ENCODE results near the gene OPCML. TPM values are rescaled to one million over a fixed set of nuclear protein-coding genes. Genes with fewer than 3 reads are reported as not detected.

OPCML gene
- total and polyA plus RNA-seq, 7 donors: 0.01 to 0.80 (median 0.07) TPM; not detected in 4

- peaks cover 7 to 15% (median 8%) of the 10 kb centered on the region in 3 donors for H3K27me3 ChIP-seq (ENCODE audit: insufficient read depth in 3 of 3, low read length in 2 of 3)
- no peaks in the 10 kb centered on the region for H3K36me3 ChIP-seq (ENCODE audit: insufficient read depth in 1 of 2, low read depth in 1 of 2)
- H3K9me3 ChIP-seq: no peaks in the 10 kb centered on the region
- H3K4me3 ChIP-seq: no peak overlapping the region
- ATAC-seq: no peak
- no peak for TF ChIP-seq CTCF (IDR thresholded peaks at IDR 0.05)
- 96 to 100% (median 98%) methylated on average over 1 of the region's 1 CpG for WGBS, 3 donors
- no peak overlapping the region for H3K27ac ChIP-seq
- no peaks in the 10 kb centered on the region for H3K4me1 ChIP-seq
- no peak for DNase-seq
- intact Hi-C loops (cut with DNase I): no loop called here
Measured at GRCh38 chr11:132948252-132948651, 584.0 kb downstream of the OPCML start.

- 20 to 29% (median 21%) methylated on average over 9 of the region's 9 CpGs for WGBS, 3 donors
- H3K4me3 ChIP-seq: no peak overlapping the region
- TF ChIP-seq CTCF (IDR thresholded peaks at IDR 0.05): no peak
- H3K9me3 ChIP-seq: no peaks in the 10 kb centered on the region
- DNase-seq (no peak), ATAC-seq (no peak)
- H3K36me3 ChIP-seq (ENCODE audit: insufficient read depth in 1 of 2, low read depth in 1 of 2): no peaks in the 10 kb centered on the region
- peaks cover 7 to 33% (median 11%) of the 10 kb centered on the region in 3 donors for H3K27me3 ChIP-seq (ENCODE audit: insufficient read depth in 3 of 3, low read length in 2 of 3)
- intact Hi-C loops (cut with DNase I): loop anchor here in 1 of 2 donors (5.0 kb wide), 1 partner anchor 1197 kb away; no protein-coding TSS in a partner anchor
- H3K27ac ChIP-seq: no peak overlapping the region
- no peaks in the 10 kb centered on the region for H3K4me1 ChIP-seq
Measured at GRCh38 chr11:132944569-132944944, 587.7 kb downstream of the OPCML start.

- no peak for ATAC-seq
- Histone ChIP-seq H3K36me3 (ENCODE audit: insufficient read depth in 1 of 2, low read depth in 1 of 2) (no peaks in the 10 kb centered on the region), H3K4me1 (no peaks in the 10 kb centered on the region), H3K9me3 (no peaks in the 10 kb centered on the region), H3K27ac (no peak overlapping the region), H3K4me3 (peak overlapping the region; percentile 30), H3K27me3 (ENCODE audit: insufficient read depth in 3 of 3, low read length in 2 of 3) (peaks cover 7 to 33% (median 11%) of the 10 kb centered on the region in 3 donors)
- no peak for TF ChIP-seq CTCF (IDR thresholded peaks at IDR 0.05)
- WGBS, 3 donors: 1 to 2% (median 1%) methylated on average over 44 to 104 of the region's 104 CpGs
- intact Hi-C loops (cut with DNase I): loop anchor here in 1 of 2 donors (5.0 kb wide), 1 partner anchor 1197 kb away; no protein-coding TSS in a partner anchor
- DNase-seq: no peak
Measured at GRCh38 chr11:132943706-132944568, 588.4 kb downstream of the OPCML start.

GRCh38 chr11:132943357-132943705 is 589.0 kb downstream of the OPCML start:
- no peak for ATAC-seq
- H3K9me3 ChIP-seq: no peaks in the 10 kb centered on the region
- intact Hi-C loops (cut with DNase I): loop anchor here in 1 of 2 donors (5.0 kb wide), 1 partner anchor 1196 kb away; no protein-coding TSS in a partner anchor
- WGBS, 3 donors: 0 to 2% (median 1%) methylated on average over 17 of the region's 17 CpGs
- H3K4me3 ChIP-seq: peak overlapping the region; percentile 30
- no peak for TF ChIP-seq CTCF (IDR thresholded peaks at IDR 0.05)
- no peak for DNase-seq
- no peak overlapping the region for H3K27ac ChIP-seq
- H3K27me3 ChIP-seq (ENCODE audit: insufficient read depth in 3 of 3, low read length in 2 of 3): peaks cover 7 to 33% (median 11%) of the 10 kb centered on the region in 3 donors
- no peaks in the 10 kb centered on the region for H3K4me1 ChIP-seq
- H3K36me3 ChIP-seq (ENCODE audit: insufficient read depth in 1 of 2, low read depth in 1 of 2): no peaks in the 10 kb centered on the region

Data from psoas muscle (tissue), 8 donors.